Activated naive CD8-positive, alpha-beta T cell treated with anti-CD3 and anti-CD28 coated beads, Interleukin-2, amount 50 U/mL, for 24 hours (primary cell): ENCODE results near the gene CLINT1.
A peak's percentile ranks its signal among the peaks of the same experiment; 100 is the strongest.

ENCODE experiments used
- ATAC-seq: fragments of 150-1000 bp; cut with Tn5 transposase; one replicate; pipeline ENCODE4 v1.10.0; 2021
- DNase-seq: peaks from one replicate; pipeline ENCODE4 v3.0.0; 2021
- H3K27ac Mint-ChIP-seq: one replicate; pipeline ENCODE4 v1.8.0; 2021; ENCODE audit warnings: mild to moderate bottlenecking, mixed read lengths
- H3K27me3 Mint-ChIP-seq: one replicate; pipeline ENCODE4 v1.8.0; 2021; ENCODE audit warnings: mixed read lengths
- H3K36me3 Mint-ChIP-seq: one replicate; pipeline ENCODE4 v1.8.0; 2021; ENCODE audit warnings: low read depth, mixed read lengths
- H3K4me1 Mint-ChIP-seq: one replicate; pipeline ENCODE4 v1.8.0; 2021; ENCODE audit warnings: mixed read lengths
- H3K4me3 Mint-ChIP-seq: one replicate; pipeline ENCODE4 v1.8.0; 2021; ENCODE audit warnings: mild to moderate bottlenecking, moderate library complexity, mixed read lengths
- H3K9me3 Mint-ChIP-seq: one replicate; pipeline ENCODE4 v1.8.0; 2021; ENCODE audit warnings: mixed read lengths

CLINT1 gene

DNA sequence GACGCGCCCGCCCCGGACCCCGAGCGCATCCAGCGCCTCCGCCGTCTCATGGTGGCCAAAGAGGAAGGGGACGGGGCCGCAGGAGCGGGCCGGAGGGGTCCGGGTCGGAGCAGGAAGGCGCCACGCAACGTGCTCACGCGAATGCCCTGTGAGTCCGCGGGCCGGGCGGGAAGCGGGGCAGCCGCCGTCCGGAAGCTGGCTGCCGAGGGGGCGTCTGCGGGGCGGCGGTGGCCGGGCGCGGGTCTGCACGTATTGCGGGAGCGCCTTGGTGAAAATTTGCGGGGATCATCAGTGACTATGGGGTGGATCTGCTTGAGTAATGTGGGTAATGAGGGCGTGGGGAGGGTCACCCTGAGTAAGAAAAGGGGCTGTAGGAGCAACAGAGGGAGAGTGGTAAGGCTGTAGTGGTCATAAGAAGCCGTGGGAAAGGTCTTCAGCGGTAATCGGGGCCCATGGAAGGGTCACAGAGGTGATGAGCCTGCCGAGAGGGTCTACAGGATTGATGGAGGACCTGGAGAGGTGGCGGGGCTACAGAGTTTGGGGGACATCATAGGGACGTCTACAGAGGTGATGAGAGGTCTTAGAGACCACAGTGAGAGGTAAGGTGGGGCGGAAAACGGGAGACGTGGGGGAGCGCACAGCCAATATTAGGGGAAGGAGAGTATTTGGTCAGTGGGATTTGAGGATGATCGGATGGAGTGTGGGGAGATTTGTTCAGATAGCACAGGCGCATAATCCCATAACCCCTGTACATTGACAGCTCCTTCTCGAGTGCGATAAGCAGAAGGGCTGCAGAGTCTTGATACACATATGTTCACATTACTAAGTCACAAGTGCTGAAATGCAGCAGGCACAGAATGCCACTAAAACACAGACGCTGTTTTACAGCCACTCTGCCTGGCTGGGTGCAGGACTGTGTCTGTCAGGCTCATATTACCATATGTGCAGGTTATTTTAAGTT, 114.6 kb downstream of the CLINT1 start:
- peak; percentile 40 for DNase-seq
- Mint-ChIP-seq H3K27ac (peak overlapping the region; percentile 89), H3K4me3 (peak overlapping the region; percentile 93), H3K9me3 (no peaks in the 10 kb centered on the region), H3K4me1 (peaks cover 41% of the 10 kb centered on the region), H3K36me3 (peaks cover 6% of the 10 kb centered on the region), H3K27me3 (no peaks in the 10 kb centered on the region)
- ATAC-seq = peak; percentile 8

GRCh38 chr5:157743163-157744050, 115.5 kb downstream of the CLINT1 start, which contains the start of gene LSM11:
LSM11 (plus strand) TSS chr5:157743712; CDS start chr5:157743751, 39 bp downstream.
- DNase-seq (peak; percentile 93), ATAC-seq (peak; percentile 91)
- H3K4me1 Mint-ChIP-seq = peaks cover 34% of the 10 kb centered on the region
- no peaks in the 10 kb centered on the region for H3K9me3 Mint-ChIP-seq
- H3K36me3 Mint-ChIP-seq = peaks cover 9% of the 10 kb centered on the region
- no peaks in the 10 kb centered on the region for H3K27me3 Mint-ChIP-seq
- H3K4me3 Mint-ChIP-seq = peak within 1 kb of the TSS; percentile 93
- H3K27ac Mint-ChIP-seq = peak within 1 kb of the TSS; percentile 89

DNA sequence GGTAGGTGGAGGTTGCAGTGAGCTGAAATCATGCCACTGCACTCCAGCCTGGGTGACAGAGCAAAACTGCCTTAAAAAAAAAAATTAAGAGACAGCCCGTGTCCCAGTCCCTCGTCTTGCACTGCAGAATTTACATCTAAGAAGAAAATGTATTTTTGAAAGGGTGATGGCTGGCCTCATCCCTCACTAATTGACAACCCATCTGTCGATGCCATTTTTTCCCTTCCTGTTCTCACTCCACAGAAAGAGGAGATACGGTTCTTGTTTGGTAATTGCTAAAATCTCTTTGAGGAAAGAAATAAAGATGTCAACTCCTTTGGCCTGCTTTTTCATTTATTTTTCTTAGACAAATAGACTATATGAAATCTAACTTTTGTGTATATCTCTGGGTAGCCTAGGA, 117.8 kb downstream of the CLINT1 start:
- Mint-ChIP-seq H3K4me1 (peaks cover 20% of the 10 kb centered on the region), H3K27me3 (no peaks in the 10 kb centered on the region), H3K36me3 (peaks cover 23% of the 10 kb centered on the region), H3K27ac (no peak overlapping the region), H3K4me3 (no peak overlapping the region), H3K9me3 (no peaks in the 10 kb centered on the region)
- ATAC-seq (no peak), DNase-seq (no peak)

DNA sequence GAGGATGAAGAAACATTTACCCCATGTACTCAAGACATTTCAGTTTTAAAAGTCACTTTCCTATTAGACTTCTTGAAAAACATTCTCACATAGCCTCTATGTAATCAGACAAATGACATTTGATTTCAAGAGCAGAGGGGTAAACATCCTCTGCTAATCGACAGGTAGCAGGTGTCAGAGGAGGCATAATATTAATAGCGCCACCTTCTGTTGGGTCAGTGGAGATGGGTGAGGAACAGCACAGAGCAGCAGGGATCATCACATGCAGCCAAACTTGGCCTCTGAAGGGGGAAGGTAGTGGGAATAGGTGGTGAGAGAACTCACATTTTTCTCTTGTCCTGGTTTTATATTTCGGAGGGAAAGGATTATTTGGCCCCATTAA, 118.7 kb downstream of the CLINT1 start:
- no peaks in the 10 kb centered on the region for H3K9me3 Mint-ChIP-seq
- H3K27ac Mint-ChIP-seq = no peak overlapping the region
- H3K4me3 Mint-ChIP-seq = no peak overlapping the region
- peaks cover 22% of the 10 kb centered on the region for H3K36me3 Mint-ChIP-seq
- DNase-seq (no peak), ATAC-seq (no peak)
- H3K4me1 Mint-ChIP-seq = peaks cover 15% of the 10 kb centered on the region
- H3K27me3 Mint-ChIP-seq = no peaks in the 10 kb centered on the region

DNA sequence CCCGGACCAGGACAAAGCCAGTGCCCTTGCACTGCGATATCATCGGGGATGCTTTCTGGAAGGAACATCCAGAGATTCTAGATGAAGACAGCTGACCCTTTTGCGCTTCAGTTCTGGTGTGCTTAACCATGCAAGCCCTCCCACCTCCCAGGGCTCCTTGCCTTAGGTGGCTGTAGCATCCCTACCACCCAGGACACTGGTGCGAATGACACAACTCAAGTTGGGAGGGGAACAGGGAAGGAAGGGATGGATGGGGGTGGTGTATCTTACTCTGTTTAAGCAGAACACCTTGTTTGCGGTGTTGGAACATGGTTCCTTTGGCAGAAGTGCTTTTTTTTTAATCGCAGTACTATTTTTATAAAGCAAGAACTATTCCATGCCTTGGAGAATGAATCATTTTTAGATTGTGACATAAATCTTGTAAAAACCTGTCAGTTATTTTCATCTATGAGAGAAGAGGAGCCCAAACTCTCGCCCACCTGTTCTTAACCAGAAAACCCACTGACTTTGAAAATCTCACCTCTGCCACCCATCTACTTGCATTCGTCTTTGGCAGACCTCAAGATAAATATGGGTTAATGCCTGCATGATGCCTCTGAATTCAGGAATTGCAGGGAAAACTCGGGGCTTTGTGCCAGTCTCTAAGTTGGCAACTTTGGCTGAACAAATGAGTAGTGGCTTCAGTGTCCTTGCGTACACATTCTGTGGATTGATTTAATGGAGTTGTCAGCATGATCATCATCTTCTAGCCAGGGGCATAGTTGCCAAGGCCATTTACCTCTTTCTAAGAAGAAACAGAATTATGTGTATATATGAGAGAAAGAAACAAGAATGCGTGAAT, 119.3 kb downstream of the CLINT1 start:
- Mint-ChIP-seq H3K9me3 (no peaks in the 10 kb centered on the region), H3K27ac (no peak overlapping the region), H3K27me3 (no peaks in the 10 kb centered on the region), H3K4me3 (no peak overlapping the region), H3K4me1 (peaks cover 10% of the 10 kb centered on the region), H3K36me3 (peaks cover 24% of the 10 kb centered on the region)
- ATAC-seq (no peak), DNase-seq (no peak)

- Mint-ChIP-seq H3K27ac (no peak overlapping the region), H3K36me3 (peaks cover 31% of the 10 kb centered on the region), H3K4me1 (peaks cover 15% of the 10 kb centered on the region), H3K27me3 (no peaks in the 10 kb centered on the region), H3K9me3 (no peaks in the 10 kb centered on the region), H3K4me3 (no peak overlapping the region)
- ATAC-seq (no peak), DNase-seq (no peak)
These were observed 123.0 kb downstream of the CLINT1 start for GRCh38 chr5:157735991-157736390.
